KMS-11 (cell line): Measurements from ENCODE around the gene ENPP5.

Experiments used
- H2AFZ ChIP-seq: fragments of 200-600 bp; sonication (generic); 2 replicates; pipeline ENCODE4 v1.6.1; 2016; ENCODE audit warnings: antibody characterized with exemption, mixed run types, low read depth
- H3K27ac ChIP-seq: fragments of 200-600 bp; sonication (generic); 2 replicates; pipeline ENCODE4 v1.6.1; 2016; ENCODE audit warnings: mild to moderate bottlenecking, mixed run types
- H3K27me3 ChIP-seq: fragments of 200-600 bp; sonication (generic); 2 replicates; pipeline ENCODE4 v1.6.1; 2017; ENCODE audit warnings: mild to moderate bottlenecking, low read depth, mixed run types, moderate library complexity; ENCODE audit not compliant: insufficient read depth
- H3K36me3 ChIP-seq: fragments of 200-600 bp; sonication (generic); 2 replicates; pipeline ENCODE4 v1.6.1; 2017; ENCODE audit warnings: mild to moderate bottlenecking, mixed run types; ENCODE audit not compliant: insufficient read depth
- H3K4me1 ChIP-seq: fragments of 200-600 bp; sonication (generic); 2 replicates; pipeline ENCODE4 v1.6.1; 2016; ENCODE audit warnings: mild to moderate bottlenecking, low read depth, mixed run types; ENCODE audit not compliant: poor library complexity, severe bottlenecking
- H3K4me2 ChIP-seq: fragments of 200-600 bp; sonication (generic); 2 replicates; pipeline ENCODE4 v1.7.0; 2016; ENCODE audit warnings: mild to moderate bottlenecking, mixed run types
- H3K4me3 ChIP-seq: fragments of 200-600 bp; sonication (generic); IDR thresholded peaks from 2 replicates; pipeline ENCODE4 v1.6.1; 2017; ENCODE audit warnings: low read depth, low read length, mixed read lengths; ENCODE audit not compliant: insufficient read depth
- H3K79me2 ChIP-seq: fragments of 200-600 bp; sonication (generic); 2 replicates; pipeline ENCODE4 v1.6.1; 2016; ENCODE audit warnings: low read depth, mixed run types; ENCODE audit not compliant: insufficient read depth
- H3K9ac ChIP-seq: fragments of 200-600 bp; sonication (generic); 2 replicates; pipeline ENCODE4 v1.6.1; 2016; ENCODE audit warnings: mild to moderate bottlenecking, mixed run types
- H4K20me1 ChIP-seq: fragments of 200-600 bp; sonication (generic); 2 replicates; pipeline ENCODE4 v1.6.1; 2016; ENCODE audit warnings: mild to moderate bottlenecking, mixed run types; ENCODE audit not compliant: insufficient read depth
- CTCF ChIP-seq: fragments of 200-600 bp; sonication (generic); conservative IDR thresholded peaks from 2 replicates; pipeline ENCODE4 v1.6.1; 2017; ENCODE audit warnings: low read depth, mild to moderate bottlenecking, antibody characterized with exemption, low read length, moderate library complexity, mixed read lengths

The ENPP5 gene

GRCh38 chr6:46116289-46116688 lies 54.5 kb downstream of the ENPP5 start:
- no peak overlapping the region for H3K4me2 ChIP-seq
- no peaks in the 10 kb centered on the region for H3K4me1 ChIP-seq
- H3K27ac ChIP-seq: no peak overlapping the region
- no peak overlapping the region for H3K9ac ChIP-seq
- no peak for TF ChIP-seq CTCF
- no peak overlapping the region for H3K4me3 ChIP-seq
- no peaks in the 10 kb centered on the region for H3K79me2 ChIP-seq
- no peaks in the 10 kb centered on the region for H3K36me3 ChIP-seq
- H4K20me1 ChIP-seq: no peaks in the 10 kb centered on the region
- no peaks in the 10 kb centered on the region for H3K27me3 ChIP-seq
- H2AFZ ChIP-seq: no peak overlapping the region

GRCh38 chr6:46115634-46116033 lies 55.1 kb downstream of the ENPP5 start:
- Histone ChIP-seq H4K20me1 (no peaks in the 10 kb centered on the region), H2AFZ (no peak overlapping the region), H3K79me2 (no peaks in the 10 kb centered on the region), H3K36me3 (no peaks in the 10 kb centered on the region), H3K4me3 (no peak overlapping the region), H3K4me2 (no peak overlapping the region), H3K4me1 (no peaks in the 10 kb centered on the region), H3K27ac (no peak overlapping the region), H3K9ac (no peak overlapping the region), H3K27me3 (no peaks in the 10 kb centered on the region)
- no peak for TF ChIP-seq CTCF

GRCh38 chr6:46113370-46113769 lies 57.4 kb downstream of the ENPP5 start:
- Histone ChIP-seq H3K36me3 (no peaks in the 10 kb centered on the region), H3K27ac (no peak overlapping the region), H3K9ac (no peak overlapping the region), H3K79me2 (no peaks in the 10 kb centered on the region), H3K4me1 (no peaks in the 10 kb centered on the region), H4K20me1 (no peaks in the 10 kb centered on the region), H3K4me2 (no peak overlapping the region), H3K4me3 (no peak overlapping the region), H2AFZ (no peak overlapping the region), H3K27me3 (no peaks in the 10 kb centered on the region)
- TF ChIP-seq CTCF: no peak
